ENCODE measurements around the gene C10orf90.

DNA sequence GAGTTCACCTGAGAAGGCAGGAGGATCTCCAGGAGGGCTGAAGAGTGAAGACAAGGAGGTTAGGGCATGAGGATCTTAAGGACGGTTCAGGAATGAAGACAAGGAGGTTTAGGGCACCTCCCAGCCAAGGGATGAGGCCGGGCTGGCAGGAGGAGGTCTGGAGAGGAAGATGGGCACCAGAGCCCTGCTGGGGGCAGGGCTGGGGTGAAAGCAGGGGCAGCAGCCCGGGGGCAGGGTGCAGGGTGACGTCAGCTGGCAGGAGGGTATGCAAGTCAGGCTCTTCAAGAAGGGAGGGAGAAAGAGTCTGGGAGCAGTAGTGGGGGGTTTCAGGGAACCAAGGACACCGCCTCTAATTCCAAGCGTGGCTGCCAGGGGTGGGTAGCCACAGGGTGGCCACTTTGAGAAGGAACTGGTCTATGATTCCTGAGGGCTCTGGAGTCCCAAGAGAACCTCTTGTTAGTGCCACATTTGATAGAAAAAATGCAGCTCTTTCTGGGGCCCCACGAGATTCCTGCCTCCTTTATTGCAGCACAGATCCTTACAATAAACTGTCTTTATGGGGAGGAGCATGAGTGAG, 101.6 kb downstream of the C10orf90 start:
- TF ChIP-seq, protein P1, sequence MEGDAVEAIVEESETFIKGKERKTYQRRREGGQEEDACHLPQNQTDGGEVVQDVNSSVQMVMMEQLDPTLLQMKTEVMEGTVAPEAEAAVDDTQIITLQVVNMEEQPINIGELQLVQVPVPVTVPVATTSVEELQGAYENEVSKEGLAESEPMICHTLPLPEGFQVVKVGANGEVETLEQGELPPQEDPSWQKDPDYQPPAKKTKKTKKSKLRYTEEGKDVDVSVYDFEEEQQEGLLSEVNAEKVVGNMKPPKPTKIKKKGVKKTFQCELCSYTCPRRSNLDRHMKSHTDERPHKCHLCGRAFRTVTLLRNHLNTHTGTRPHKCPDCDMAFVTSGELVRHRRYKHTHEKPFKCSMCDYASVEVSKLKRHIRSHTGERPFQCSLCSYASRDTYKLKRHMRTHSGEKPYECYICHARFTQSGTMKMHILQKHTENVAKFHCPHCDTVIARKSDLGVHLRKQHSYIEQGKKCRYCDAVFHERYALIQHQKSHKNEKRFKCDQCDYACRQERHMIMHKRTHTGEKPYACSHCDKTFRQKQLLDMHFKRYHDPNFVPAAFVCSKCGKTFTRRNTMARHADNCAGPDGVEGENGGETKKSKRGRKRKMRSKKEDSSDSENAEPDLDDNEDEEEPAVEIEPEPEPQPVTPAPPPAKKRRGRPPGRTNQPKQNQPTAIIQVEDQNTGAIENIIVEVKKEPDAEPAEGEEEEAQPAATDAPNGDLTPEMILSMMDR (IDR thresholded peaks at IDR 0.05): no peak
- no peak for TF ChIP-seq POLR2A (IDR thresholded peaks at IDR 0.05)
